ENCODE results near the gene EPS8.
"Not testable (repeated sequence)": the region's sequence is repeated elsewhere in the genome, so short reads cannot be mapped to it uniquely, and the experiment has no call there.

Gene EPS8

DNA sequence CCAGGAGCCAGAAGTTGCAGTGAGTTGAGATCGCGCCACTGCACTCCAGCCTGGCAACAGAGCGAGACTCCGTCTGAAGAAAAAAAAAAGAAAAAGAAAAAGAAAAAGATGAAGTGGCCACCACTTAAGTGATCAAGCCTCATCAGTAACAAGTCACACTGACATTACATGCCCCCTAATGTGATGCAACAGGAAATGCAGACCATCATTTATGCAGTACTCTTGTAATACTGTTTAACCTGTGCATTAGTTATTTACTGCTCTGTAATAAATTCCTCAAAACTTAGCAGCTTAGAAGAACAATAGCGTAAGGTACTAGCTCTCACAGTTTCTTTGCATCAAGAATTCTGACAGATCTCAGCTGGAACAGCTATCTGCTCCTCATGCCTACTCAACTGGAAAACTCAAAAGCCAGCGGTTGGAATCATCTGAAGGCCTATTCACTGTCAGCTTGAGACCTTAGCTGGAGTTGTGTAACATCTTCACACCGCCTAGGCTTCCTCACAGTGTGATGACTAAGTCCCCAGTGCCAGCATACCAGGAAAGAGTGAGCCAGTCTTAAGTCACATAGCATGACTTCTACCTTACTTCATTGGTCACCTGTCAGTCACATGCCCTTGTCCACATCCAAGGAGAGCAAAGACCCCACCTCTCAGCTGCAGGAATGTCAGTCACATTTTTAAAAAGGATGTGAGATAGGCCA is 31.5 kb downstream of the EPS8 start:
- peak; percentile 46 for DNase-seq (ENCODE audit: low read depth, low spot score)

DNA sequence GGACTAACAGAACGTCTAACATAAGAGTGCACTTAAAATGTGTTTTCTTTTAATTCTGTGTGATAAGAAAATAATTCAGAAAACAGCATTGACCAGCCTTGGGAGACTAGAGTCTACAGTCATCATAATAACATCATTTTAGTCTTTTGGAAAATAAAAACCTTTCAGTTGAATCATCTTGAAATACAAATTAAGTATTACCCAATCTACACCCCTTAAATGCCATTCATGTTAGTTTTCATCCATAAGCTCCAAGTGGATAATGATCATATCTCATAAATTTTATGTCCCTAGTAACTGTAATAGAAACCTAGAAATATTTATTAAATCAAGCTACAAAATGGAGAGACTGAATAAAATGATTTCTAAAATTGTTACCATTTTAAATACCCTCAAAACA is 32.4 kb downstream of the EPS8 start:
- DNase-seq (ENCODE audit: low read depth, low spot score) = no peak

DNA sequence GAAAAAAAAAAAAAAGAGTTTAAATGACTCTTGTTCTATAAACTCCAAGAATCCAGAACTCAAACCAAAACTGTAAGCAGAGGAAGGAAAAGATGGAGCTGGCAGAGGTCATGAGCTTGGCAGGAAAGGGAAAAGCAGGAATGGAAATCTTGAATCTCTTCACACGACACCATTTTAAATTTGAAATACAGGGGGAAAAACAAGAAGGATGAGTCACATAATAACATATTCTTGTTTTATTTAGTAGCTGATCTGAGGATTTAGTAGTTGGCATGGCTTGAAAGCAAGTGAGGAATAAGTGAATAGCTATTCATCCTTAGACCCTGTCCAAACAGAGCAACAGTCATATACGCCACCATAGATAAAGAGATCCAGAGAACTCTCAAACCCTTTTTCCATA is 35.0 kb downstream of the EPS8 start:
- peak; percentile 65 for DNase-seq (ENCODE audit: low read depth, low spot score)

DNA sequence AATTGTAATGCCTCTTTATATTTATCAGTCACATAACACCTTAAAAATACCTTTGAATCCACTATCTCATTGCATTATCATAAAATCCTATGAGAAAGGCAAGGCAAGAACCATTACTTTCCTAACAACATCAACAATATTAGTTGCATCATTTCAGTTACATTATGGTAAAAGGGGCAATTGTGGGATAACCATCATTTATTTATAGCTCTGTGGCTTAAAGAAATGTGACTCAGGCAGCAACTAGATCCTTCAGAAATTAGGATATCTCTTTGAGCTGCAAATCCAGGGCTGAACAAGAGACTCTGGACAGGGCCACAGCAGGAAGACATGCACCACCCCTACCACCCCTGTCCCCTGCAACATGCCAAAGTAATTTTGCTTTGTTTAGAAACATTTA is 36.4 kb downstream of the EPS8 start:
- no peak for DNase-seq (ENCODE audit: low read depth, low spot score)

DNA sequence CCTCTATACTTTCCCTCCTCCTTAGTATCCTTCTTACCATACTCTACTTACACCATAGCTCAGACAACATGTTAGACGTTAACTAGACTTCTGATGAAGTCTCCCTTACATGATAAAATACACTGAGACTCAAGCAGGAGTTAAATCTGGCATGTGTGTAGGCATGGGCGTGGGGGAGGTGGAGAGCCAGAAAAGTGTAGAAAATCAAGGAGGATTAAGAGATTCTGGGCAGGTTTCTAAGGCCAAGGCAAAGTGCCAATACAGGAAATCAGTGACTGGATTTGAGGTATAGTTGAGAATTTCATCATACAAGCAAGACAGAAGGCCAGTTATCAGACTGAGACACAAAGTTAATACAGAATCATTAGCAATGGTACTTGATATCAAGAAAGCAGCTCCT is 37.4 kb downstream of the EPS8 start:
- no peak for DNase-seq (ENCODE audit: low read depth, low spot score)

DNA sequence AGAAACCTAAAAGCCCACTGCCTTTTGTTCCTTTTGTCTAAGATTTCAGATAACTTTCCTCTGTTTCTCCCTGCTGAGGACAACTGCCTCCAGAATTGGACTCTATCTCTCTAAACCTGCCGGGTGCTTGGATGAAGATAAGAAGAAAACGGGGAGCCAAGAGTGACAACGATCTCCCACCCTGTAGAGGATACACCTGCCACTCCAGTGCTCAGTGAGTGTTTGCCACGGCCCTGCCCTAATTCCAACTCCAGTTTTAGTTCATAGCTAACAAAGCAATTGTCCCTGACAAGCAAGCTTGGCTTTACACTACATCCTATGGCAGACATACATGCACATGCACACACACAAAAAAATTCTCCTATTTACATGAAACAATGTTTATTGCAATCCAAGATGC is 39.3 kb downstream of the EPS8 start:
- no peak for DNase-seq (ENCODE audit: low read depth, low spot score)

DNA sequence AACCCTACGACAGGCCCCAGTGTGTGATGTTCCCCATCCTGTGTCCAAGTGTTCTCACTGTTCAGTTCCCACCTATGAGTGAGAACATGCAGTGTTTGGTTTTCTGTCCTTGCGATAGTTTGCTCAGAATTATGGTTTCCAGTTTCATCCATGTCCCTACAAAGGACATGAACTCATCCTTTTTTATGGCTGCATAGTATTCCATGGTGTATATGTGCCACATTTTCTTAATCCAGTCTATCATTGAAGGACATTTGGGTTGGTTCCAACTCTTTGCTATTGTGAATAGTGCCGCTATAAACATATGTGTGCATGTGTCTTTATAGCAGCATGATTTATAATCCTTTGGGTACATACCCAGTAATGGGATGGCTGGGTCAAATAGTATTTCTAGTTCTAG is 47.3 kb downstream of the EPS8 start:
- not testable (repeated sequence) for DNase-seq (ENCODE audit: low read depth, low spot score)

DNA sequence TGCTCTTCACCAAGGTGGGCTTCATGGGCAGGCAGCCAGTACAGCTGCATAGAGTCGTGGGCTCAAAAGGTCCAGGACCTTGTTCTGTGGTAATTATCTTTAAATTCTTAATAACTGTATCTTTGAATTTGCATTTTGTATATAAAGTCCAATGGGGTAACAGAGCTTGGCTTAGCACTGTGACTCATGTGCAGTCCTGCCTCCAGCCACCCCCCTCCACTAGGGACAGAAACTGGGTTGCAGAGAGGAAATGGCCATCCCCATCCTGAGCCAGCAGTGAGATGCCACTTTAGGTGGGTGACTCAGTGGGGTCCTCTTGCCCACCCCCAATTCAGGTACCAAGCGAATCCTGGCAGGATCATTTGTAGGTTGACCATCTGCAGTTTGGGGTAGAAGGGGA is 48.1 kb downstream of the EPS8 start:
- no peak for DNase-seq (ENCODE audit: low read depth, low spot score)

DNA sequence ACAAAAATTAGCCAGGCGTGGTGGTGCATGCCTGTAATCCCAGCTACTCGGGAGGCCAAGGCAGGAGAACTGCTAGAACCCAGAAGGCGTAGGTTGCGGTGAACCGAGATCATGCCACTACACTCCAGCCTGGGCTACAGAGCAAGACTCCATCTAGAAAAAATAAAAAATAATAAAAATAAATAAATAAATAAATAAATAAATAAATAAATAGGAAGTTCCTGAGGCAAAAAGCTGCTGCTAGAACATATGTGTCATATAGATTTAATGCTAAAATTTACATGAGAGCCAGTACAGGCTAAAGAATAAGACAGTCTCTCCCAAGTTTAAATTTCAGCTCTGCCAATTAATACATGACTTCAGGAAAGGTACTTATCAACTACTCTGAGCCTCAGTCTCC is 48.8 kb downstream of the EPS8 start:
- DNase-seq (ENCODE audit: low read depth, low spot score) = not testable (repeated sequence)

DNA sequence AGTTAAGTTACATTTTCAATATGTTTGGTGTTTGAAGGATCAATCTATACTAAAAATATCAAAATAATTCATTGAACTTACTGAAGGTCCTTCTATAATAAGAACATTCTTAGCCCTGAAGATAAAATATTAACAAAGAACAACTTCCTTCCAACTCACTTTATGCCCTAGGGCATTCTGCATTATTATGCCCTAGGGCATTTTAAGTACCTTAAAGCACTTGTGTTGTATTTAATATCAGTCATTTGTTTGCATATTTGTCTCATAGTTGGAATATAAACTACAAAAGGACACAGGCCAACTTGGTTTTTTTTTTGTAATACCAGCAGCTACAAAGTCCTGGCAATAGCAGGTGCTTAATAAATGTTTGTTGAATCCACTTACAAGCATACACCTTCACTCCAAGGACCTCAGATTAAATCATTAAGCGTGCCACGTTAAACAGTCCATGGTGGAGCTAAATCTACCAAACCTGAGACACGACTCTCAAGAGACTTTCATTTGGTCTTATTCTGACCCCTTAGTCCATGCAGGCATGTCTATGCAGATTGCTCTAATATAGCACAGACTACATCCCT is 50.7 kb downstream of the EPS8 start:
- no peak for DNase-seq (ENCODE audit: low read depth, low spot score)

DNA sequence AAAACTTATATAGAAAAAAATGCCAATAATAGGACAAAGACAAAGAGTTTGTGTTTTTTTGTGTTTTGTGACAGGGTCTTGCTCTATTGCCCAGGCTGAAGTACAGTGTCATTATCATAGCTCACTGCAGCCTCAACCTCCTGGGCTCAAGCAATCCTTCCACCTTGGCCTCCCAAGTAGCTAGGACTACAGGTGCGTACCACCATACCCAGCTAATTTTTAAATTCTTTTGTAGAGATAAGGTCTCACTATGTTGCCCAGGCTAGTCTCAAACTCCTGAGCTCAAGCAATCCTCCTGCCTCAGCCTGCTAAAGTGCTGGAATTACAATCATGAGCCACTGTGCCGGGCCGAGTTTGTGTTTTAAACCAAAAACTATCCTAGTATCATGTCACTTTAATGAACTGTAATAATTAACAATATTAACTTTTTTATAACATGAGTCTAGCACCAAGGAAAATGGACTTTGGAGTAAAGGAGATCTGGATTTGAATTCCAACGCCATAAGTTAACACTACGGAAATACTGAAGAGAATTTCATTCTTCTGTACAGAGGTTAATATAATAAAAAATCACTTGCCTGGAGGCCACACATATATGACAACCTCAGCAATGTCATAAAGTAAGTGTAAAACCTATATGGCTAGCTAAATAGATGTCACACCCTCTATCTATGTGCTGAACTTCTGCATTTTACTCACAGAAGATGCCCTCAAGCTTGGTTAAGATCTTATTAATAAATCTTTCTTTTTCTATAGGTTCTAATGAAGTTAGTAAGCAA is 53.2 kb downstream of the EPS8 start:
- DNase-seq (ENCODE audit: low read depth, low spot score) = no peak

DNA sequence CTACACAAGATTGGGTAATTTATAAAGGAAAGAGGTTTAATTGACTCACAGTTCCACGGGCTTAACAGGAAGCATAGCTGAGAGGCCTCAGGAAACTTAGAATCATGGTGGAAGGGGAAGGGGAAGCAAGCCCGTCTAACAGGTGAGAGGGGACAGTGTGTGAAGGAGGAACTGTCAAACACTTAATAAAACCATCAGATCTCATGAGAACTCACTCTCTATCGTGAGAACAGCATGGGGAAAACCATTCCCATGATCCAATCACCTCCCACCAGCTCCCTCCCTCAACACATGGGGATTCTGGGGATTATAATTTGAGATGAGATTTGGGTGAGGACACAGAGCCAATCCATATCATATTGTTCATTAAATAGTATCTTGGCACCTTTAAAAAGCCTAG is 56.1 kb downstream of the EPS8 start:
- no peak for DNase-seq (ENCODE audit: low read depth, low spot score)

DNA sequence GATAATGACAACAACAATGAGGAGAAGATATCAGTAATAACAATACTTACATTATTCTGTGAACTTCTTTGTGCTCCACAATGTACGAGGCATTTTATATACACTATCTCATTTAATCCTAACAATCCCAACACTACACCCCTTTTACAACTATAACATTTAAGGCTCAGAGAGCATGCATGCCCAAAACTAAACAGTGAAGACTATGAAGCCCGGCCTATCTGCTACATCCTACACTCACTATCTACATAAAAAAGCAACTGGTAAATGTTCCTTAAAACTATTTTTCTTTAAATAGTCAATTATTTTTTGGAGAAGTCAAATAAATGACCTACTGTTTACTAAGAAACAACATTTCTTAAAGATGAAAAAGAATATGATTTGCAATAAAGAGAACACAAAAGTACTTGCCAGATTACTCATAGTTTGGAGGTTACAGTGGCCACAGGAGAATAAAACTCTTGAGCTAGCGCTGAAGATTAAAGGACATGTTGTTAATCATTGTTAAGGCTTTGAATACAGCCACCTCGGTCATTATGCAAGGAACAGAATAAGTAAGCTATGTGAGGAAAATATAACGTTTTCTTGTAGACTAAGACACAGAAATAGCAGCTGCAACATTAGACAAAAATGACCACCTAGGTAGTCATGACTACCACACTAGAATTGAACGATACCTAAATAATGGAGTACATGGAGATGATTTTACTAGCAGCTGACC is 56.7 kb downstream of the EPS8 start:
- peak; percentile 63 for DNase-seq (ENCODE audit: low read depth, low spot score)

DNA sequence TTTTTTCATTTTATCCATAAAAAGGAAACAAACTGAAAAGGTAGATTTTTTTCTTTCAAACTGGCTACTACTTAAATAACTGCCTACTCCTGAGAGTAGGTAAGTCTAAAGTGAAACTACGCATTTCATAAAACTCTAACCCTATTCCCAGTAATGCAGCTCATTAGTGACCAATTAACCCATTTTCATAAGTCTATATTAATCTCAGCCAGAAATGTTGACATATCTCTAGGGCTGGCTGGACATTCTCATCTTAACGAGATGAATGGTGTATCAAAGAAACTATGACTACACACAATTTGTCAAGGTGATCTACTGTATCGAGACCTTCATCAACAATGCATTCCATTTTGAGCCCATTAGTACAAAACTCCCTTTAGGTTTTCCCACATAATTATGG is 57.2 kb downstream of the EPS8 start:
- no peak for DNase-seq (ENCODE audit: low read depth, low spot score)

DNA sequence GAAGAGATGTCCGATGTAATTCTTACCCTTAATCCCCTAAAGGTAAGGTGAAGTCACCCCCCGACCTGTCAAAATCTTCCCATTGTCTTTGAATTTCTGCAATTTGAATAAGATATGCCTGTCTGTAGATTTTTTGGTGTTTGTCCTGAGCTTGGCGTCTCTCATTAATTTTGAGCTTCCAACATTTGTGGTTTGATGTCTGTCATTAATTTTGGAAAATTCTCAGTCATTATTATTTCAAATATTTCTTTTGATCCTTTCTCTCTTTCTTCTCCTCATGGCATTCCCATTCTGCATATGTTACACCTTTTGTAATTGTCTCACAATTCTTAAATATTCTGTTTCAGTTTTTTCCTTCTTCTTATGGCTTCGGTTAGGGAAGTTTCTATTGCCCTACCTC is 60.1 kb downstream of the EPS8 start:
- DNase-seq (ENCODE audit: low read depth, low spot score) = no peak

DNA sequence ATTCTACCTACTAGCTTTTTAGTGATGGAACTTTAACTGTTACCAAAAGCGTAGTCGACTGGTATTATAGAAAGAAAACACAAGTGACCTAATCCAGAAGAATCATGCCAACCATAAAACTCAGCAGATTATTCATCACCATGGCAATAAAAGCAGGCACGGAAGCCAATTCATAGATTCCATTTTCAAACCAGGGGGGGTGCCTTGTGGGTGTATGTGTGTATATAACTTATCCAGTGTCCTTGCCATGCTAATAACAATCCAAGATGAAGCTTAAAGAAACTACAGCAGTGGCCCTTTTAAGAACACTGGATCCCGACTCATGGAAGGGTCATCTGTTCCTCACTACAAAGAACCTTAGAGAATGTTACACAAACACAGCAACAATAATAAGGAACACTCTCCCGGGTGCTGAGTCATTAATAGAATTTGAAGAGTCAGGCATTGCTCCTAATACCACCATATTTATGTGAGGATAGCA is 61.0 kb downstream of the EPS8 start:
- DNase-seq (ENCODE audit: low read depth, low spot score) = peak; percentile 73

DNA sequence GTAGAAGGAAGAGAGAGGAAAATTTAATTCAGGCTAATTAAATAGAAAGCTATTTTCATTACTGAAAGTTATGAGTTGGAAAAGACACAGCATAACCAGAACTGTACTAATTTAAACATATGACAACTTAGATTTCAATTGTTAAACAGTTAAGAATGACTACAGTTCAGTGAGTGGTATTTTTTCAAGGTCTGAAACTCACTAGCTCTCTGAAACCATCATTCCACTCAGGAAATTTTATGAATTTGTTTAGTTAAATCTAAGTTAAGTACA is 62.4 kb downstream of the EPS8 start:
- DNase-seq (ENCODE audit: low read depth, low spot score) = no peak

DNA sequence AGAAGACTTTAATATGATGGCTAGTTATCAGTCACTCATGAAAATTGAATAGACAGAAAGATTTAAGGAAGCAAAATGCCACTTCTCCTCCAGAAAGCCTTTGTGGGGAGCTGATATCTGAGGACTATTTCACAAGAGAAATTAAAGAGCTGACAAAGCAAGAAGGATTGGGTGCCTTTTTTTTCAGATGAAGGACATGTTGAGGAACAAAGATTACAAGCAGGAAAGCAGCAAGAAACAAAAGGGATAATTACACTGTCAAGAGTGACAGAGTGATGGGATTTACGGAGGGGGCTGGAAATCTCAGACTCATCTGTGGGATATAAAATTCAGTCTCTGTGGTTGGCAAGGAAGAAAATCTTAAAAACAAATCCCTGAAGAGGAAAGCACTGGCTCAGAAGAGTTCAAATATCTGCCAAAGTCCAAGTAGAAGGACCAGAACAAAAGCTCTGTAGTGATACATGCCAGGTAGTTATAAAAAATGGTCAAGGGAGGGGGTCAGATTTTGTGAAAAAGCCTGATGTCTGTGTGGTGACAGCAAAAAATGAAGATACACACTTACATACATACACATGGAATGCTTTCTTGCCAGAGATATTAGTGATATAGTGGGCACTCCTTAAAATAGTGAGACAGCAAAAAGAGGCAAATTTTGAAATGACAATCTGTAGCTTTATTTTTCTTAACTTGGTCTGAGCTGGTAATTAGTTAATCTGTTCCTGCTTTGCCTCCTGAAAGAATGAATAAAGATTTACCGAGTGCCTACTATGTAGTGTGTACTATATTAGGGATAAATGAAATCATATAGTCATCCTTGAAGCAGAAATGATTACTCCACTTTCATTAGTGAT is 62.9 kb downstream of the EPS8 start:
- no peak for DNase-seq (ENCODE audit: low read depth, low spot score)

DNA sequence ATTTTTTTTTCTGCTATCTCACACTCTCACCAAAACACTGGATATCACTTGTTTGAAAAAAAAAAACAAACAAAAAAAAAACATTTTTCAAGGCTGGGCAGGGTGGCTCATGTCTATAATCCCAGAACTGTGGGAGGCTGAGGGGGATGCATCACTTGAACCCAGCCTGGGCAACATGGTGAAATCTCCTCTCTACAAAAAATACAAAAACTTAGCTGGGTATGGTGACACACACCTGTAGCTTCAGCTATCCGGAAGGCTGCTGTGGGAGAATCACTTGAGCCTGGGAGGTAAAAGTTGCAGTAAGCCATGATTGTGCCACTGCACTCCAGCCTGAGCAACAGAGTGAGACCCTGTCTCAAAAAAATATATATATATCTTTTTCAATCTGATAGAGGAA is 66.2 kb downstream of the EPS8 start:
- DNase-seq (ENCODE audit: low read depth, low spot score) = no peak

DNA sequence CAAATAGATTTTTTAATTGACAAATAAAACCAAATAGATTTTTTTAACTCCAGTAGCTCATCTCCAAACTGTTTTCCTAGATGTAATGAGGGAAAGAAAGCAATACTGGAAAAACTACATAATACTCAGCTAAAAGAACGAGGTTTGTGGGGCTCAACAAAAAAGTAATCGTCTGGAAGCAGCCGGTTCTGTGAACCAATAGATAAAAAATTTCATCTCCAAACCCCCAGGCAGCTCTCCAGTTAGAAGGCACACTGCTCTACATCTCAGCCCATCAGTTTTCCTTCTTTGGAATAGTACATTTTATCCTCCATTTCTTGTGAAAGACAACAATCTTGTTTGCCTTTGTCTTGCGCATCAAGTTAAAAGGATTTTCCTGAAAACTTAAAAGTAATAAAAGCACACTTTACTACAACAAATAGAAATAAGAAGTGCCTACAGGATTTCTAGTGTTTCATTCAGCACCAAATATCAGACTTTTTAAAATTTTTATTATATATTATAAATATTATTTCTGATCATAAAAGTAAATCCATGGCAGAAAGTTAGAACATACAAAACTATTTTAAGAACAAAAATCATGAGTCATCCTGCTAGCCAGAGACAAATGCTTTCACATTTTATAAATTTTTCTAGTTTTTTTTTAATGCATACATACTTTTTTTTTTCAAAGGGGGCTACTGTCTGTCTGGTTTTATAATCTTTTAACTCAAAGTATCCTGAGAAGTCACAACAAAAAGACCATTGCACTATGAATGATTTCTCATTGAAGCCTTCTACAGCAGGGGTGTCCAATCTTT is 67.7 kb downstream of the EPS8 start:
- DNase-seq (ENCODE audit: low read depth, low spot score) = no peak

DNA sequence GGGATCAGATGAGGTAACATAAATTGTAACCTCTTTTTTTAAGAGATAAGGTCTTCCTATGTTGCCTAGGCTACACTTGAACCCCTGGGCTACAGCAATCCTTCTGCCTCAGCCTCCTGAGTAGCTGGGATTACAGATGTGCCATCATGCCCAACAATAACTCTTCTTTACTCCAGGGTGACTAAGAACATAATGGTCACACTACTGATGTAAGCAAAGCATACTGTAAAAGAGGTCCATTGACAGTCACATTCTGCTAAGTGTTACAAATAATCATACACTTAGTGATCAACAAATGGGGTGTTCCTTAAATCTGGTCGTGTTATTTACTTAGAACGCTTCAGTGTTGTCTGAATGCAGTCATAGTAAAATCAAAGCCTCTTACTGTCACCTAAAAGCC is 68.9 kb downstream of the EPS8 start:
- no peak for DNase-seq (ENCODE audit: low read depth, low spot score)
